DLD1 (cell line): ENCODE measurements around the gene ZMAT5.

Experiments
- in situ Hi-C: cut with HindIII; loops from 2 replicates; pipeline ENCODE4 v1.10.0; 2017; ENCODE audit warnings: low sequenced_read_pairs

ZMAT5 gene

DNA sequence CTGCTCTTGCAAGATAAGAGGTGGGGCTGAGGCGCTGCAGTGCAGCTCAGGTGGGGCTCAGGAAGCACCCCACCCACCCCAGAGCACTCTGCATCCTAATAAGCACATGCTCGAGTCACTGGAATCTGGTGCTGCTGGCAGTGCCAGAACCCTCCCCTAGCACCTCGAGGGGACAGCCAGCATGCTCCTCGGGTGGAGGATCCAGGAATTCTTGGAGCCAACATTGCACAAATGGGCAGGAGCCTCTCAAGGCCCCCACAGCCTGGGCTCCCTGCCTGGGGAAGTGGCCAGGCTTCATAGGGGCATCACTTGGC lies 74.5 kb downstream of the ZMAT5 start:
- in situ Hi-C loops, result loop anchor here (25.0 kb wide), 1 partner anchor 95 kb away; no protein-coding TSS in a partner anchor

DNA sequence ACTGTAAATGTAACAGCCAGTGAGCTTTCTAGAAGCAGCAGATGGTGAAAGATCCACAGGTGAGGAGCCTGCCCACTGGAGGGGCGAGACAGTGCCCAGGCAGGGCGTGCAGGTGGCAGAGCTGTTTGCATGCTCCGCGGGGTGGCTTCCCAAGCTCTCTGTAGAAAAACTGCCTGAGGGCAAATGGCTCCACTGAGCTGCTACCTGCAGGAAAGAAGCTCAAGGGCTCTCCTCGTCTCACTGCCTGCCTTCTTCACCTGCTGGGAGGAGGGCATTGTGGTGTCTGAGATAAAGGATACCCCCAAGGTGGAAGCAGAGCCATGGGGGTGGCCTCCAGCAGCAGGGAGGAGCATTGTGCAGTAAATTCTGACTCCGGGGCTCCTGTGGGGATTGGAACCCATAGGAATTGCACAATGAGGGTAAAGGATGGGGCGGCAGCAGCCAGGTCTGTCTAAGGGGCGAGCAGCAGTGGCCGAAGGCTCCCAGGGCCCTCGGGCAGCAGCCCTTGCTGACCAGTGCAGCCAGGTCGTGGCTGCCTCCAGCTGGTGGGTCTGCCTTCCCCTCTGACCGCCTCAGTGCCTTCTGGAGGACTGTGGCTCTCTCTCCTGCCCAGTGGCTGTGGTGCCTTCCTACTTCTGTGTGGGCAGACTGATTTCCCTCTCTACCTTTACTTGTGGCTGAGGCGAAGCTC lies 75.0 kb downstream of the ZMAT5 start:
- in situ Hi-C loops, result loop anchor here (25.0 kb wide), 1 partner anchor 96 kb away; no protein-coding TSS in a partner anchor

DNA sequence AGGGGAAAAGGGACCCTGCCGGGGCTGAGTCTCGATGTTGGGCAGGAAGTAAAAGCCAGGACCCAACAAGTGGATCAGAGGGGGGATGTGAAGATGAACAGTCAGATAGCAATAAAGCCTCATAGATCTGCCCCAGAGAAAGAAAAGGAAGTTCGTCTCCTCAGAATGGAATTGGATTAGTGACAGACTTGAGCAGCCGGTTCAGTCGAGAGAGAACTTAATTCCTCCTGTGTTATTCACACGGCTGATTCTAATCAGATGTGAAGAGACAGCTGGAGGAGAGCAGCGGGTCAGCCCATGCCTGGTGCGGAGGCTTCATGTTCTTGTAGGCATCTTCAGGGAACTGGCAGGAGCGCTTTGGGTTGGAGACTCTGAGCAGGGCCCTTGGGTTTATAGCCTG lies 76.3 kb downstream of the ZMAT5 start:
- in situ Hi-C loops, result loop anchor here (25.0 kb wide), 1 partner anchor 97 kb away; no protein-coding TSS in a partner anchor

- in situ Hi-C loops, result loop anchor here (25.0 kb wide), 1 partner anchor 97 kb away; no protein-coding TSS in a partner anchor
Measured at GRCh38 chr22:29689880-29690213, 77.0 kb downstream of the ZMAT5 start.

GRCh38 chr22:29689206-29689879 lies 77.5 kb downstream of the ZMAT5 start:
- in situ Hi-C loops, result loop anchor here (25.0 kb wide), 1 partner anchor 98 kb away; no protein-coding TSS in a partner anchor

GRCh38 chr22:29684244-29684643 lies 82.6 kb downstream of the ZMAT5 start:
- in situ Hi-C loops, result loop anchor here (25.0 kb wide), 1 partner anchor 103 kb away; no protein-coding TSS in a partner anchor

DNA sequence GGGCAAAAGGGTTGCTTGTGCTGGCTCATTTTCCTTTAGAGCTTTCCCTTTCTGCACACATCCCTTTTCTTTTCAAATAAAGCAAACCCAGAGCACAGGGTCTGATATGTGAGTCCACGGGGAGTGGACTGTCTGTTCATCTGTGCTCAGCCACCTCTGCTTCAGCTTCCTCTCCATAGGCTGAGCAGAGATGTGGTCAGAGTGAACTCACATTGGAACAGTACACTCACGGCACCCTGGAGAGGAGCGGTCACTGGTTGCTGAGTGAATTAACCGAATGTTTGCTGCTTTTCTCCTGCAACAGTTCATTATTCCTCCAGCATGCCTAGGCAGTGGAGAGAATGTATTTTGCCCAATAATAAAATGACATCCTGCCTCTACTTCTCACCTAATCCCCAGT lies 83.3 kb downstream of the ZMAT5 start:
- in situ Hi-C loops, result loop anchor here (25.0 kb wide), 1 partner anchor 104 kb away; no protein-coding TSS in a partner anchor
